Measurements from ENCODE around the gene PNPLA7.
"Not testable (repeated sequence)": the region's sequence is repeated elsewhere in the genome, so short reads cannot be mapped to it uniquely, and the experiment has no call there.

DNA sequence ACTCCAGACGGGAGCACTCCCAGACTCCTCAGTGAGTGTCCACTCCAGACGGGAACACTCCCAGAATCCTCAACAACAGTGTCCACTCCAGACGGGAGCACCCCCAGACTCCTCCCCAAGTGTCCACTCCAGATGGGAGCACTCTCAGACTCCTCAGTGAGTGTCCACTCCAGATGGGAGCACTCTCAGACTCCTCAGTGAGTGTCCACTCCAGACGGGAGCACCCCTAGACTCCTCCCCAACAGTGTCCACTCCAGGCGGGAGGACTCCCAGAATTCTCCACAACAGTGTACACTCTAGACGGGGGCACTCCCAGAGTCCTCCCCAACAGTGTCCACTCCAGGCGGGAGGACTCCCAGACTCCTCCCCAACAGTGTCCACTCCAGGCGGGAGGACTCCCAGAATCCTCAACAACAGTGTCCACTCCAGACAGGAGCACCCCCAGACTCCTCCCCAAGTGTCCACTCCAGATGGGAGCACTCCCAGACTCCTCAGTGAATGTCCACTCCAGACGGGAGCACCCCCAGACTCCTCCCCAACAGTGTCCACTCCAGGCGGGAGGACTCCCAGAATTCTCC lies 17.2 kb downstream of the PNPLA7 start:
- TF ChIP-seq, protein P1, sequence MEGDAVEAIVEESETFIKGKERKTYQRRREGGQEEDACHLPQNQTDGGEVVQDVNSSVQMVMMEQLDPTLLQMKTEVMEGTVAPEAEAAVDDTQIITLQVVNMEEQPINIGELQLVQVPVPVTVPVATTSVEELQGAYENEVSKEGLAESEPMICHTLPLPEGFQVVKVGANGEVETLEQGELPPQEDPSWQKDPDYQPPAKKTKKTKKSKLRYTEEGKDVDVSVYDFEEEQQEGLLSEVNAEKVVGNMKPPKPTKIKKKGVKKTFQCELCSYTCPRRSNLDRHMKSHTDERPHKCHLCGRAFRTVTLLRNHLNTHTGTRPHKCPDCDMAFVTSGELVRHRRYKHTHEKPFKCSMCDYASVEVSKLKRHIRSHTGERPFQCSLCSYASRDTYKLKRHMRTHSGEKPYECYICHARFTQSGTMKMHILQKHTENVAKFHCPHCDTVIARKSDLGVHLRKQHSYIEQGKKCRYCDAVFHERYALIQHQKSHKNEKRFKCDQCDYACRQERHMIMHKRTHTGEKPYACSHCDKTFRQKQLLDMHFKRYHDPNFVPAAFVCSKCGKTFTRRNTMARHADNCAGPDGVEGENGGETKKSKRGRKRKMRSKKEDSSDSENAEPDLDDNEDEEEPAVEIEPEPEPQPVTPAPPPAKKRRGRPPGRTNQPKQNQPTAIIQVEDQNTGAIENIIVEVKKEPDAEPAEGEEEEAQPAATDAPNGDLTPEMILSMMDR (IDR thresholded peaks at IDR 0.05), result not testable (repeated sequence)
- not testable (repeated sequence) for TF ChIP-seq POLR2A (IDR thresholded peaks at IDR 0.05)
